Measurements from ENCODE around the gene P2RY13. TPM values are rescaled to one million over a fixed set of nuclear protein-coding genes. Genes with fewer than 3 reads are reported as not detected.

P2RY13 gene
- total RNA-seq, 4 donors from 2014 or later = 2.1 to 6.0 (median 3.4) TPM

DNA sequence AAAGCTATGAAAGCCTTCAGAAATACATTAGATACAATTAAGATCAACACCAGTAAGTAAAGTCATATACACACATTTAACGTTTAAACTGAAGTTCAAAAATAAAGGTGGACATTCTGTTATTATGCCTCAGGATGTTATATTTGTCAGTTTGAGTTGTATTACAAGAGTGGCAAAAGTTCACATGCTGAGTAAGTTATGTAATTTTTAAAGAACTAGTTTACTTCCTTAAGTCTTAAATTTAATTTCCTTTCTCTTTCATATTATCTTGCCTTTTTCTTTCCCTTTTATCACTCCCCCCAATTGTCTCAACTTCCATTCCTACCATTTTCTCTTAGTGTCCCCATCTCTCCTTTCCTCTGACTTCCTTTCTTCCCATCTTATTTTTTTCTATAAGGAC, 7.8 kb downstream of the P2RY13 start:
- no peak for TF ChIP-seq CTCF (IDR thresholded peaks at IDR 0.05; ENCODE audit: low read depth)

DNA sequence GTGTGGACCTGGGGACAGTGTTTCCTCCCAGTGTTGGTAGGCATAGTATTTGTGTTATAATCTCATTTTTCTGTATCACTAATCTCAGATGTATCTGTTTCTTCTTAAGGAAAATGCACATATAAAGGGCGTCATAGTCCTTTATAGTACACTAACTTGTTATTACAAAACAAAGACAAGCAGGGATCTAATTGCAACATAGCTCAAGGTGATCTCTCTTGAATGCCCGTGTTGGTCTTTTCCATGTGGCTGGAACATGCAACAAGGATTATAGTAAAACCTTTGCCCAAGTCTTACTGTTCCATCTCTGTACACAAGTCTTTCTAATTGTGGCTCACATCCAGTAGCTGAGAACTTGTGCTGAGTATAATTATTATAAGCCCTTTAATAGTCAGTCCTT, 9.2 kb downstream of the P2RY13 start:
- TF ChIP-seq CTCF (IDR thresholded peaks at IDR 0.05; ENCODE audit: low read depth) = no peak

GRCh38 chr3:151319628-151320027, 9.7 kb downstream of the P2RY13 start:
- TF ChIP-seq CTCF (IDR thresholded peaks at IDR 0.05; ENCODE audit: low read depth) = no peak

GRCh38 chr3:151318991-151319390, 10.4 kb downstream of the P2RY13 start:
- TF ChIP-seq CTCF (IDR thresholded peaks at IDR 0.05; ENCODE audit: low read depth) = no peak

DNA sequence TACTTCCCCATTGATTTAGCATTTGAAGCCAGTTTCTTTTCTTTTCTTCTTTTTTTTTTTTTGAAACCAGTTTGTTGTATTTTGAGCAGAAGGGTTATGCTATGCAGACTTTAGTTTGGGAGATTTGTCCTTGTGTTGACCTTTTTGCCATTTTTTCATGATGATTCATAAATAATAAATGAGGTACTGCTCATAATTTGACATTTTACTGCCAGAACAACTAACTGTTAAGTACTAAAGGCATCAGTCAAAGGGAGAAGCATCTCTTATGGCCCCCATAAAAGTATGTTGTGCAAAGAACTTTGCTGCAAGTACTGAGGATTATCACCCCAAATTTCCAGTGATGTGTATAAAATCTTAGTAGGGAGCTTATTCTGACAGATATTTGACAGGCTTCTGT, 11.0 kb downstream of the P2RY13 start:
- TF ChIP-seq CTCF (IDR thresholded peaks at IDR 0.05; ENCODE audit: low read depth) = no peak

DNA sequence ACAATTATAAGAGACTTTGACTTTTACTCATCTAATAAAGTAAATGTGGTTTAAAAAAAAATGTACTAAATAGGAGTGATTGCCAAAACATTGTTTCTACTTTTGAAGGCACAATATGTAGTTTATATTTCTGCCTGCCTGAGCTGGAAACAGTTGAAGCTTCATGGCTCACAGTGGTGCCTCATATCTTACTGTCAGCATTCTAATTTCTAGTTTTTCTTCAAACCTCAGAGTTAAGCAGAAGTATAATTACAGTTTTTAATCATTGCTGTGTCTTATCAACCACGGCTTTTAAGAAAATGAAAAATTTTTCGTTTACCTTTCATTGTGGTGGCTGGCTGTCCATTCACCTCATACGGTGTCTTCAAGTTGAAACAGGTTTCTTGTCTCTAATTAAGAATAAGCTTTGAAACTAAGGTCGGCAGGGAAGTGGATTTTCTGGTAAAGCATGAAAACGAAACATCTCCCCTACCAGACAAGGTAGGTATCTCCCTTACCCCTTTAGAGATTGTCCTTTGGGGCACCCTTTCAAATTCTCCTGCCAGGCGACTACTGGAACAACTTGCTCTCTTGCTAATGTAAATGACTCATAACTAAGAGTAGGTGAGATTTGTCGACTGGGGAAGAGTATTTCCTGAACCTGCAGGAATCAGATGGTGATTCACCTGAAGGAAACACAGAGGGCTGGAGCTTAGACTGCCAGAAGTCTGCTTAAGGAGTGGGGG, 12.9 kb downstream of the P2RY13 start, which contains the start of gene GPR87:
GPR87 (minus strand) TSS at position 554 of the 725 bp plus-strand sequence. CDS start 16,720 bp downstream, outside the sequence.
- no peak for TF ChIP-seq CTCF (IDR thresholded peaks at IDR 0.05; ENCODE audit: low read depth)

DNA sequence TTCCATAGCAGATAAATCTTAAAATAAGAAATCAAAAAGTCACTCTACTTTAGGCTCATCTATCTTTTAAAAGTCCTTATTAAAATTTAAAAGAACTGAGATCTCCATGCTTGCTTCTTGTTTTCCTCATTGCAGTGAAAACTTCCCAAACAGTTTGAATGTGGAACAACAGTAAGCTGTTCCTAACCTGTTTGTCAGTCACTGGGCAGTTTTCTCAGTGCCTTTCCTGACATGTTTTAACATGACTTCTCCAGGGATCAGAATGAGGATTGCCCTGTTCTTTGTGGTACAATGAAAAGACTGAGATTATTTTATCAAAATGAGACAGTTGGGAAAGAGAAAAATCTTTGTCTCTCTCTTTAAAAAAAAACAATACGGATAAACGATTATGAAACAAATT, 13.5 kb downstream of the P2RY13 start:
- no peak for TF ChIP-seq CTCF (IDR thresholded peaks at IDR 0.05; ENCODE audit: low read depth)
